NK-92 (cell line): ENCODE results near the gene DNMT3B.

Experiments
- DNase-seq: peaks from one replicate; lab custom pipeline; 2025; ENCODE audit not compliant: unreplicated experiment; lab: John Stamatoyannopoulos, UW

DNMT3B gene

GRCh38 chr20:32849577-32849976 lies 87.4 kb downstream of the DNMT3B start:
- DNase-seq, result no peak

- DNase-seq, result no peak
Measured at GRCh38 chr20:32855387-32855786, 93.2 kb downstream of the DNMT3B start.

- DNase-seq, result no peak
Measured at GRCh38 chr20:32858189-32858588, 96.0 kb downstream of the DNMT3B start.
